HepG2 (cell line): ENCODE measurements around the gene SPRED2. TPM values are rescaled to one million over a fixed set of nuclear protein-coding genes. Genes with fewer than 3 reads are reported as not detected.

ENCODE experiments used
- DBP ChIP-seq: sonication (generic); formaldehyde crosslinking; IDR thresholded peaks from 2 replicates; pipeline ENCODE4 v1.4.0; 2020; ENCODE audit warnings: missing genetic modification reagents; ENCODE audit errors: not compliant biosample characterization
- HCFC1 ChIP-seq: fragments of 150-350 bp; IDR thresholded peaks from 2 replicates; pipeline ENCODE4 v1.6.1; 2014; ENCODE audit warnings: low read depth, low read length
- HOXA9 ChIP-seq: sonication (generic); formaldehyde crosslinking; IDR thresholded peaks from 2 replicates; pipeline ENCODE4 v1.8.1; 2022; ENCODE audit warnings: missing genetic modification reagents, mild to moderate bottlenecking, moderate library complexity, borderline replicate concordance
- JARID2 ChIP-seq: sonication (generic); formaldehyde crosslinking; IDR thresholded peaks from 2 replicates; pipeline ENCODE4 v1.8.1; 2023; ENCODE audit warnings: missing genetic modification reagents, inconsistent platforms; ENCODE audit not compliant: insufficient replicate concordance
- KLF15 ChIP-seq: sonication (generic); formaldehyde crosslinking; IDR thresholded peaks from 2 replicates; pipeline ENCODE4 v1.8.1; 2023; ENCODE audit warnings: borderline replicate concordance, mild to moderate bottlenecking, inconsistent platforms, missing genetic modification reagents, mixed read lengths
- MIER3 ChIP-seq: IDR thresholded peaks from 2 replicates; pipeline ENCODE4 v1.6.1; 2016; ENCODE audit warnings: missing compliant biosample characterization, borderline replicate concordance
- MIXL1 ChIP-seq: IDR thresholded peaks from 2 replicates; pipeline ENCODE4 v1.6.1; 2016
- MLX ChIP-seq: IDR thresholded peaks from 2 replicates; pipeline ENCODE4 v1.6.1; 2016
- NFKBIZ ChIP-seq: IDR thresholded peaks from 2 replicates; pipeline ENCODE4 v1.6.1; 2018; ENCODE audit warnings: missing genetic modification reagents, missing compliant biosample characterization
- RXRB ChIP-seq: IDR thresholded peaks from 2 replicates; pipeline ENCODE4 v1.6.1; 2016; ENCODE audit warnings: borderline replicate concordance, missing genetic modification reagents, missing compliant biosample characterization
- SOX13 ChIP-seq, 3 experiments: fragments of 450-650 bp in 1 of 3; sonication (generic) in 1 of 3; formaldehyde crosslinking in 1 of 3; IDR thresholded peaks in 2 of 3; conservative IDR thresholded peaks in 1 of 3; 2 replicates each; pipeline versions ENCODE4 v1.5.0 to v1.6.1; 2016 to 2020; ENCODE audit warnings: antibody characterized with exemption in 1 of 3, mild to moderate bottlenecking in 1 of 3, missing compliant biosample characterization in 1 of 3, missing genetic modification reagents in 1 of 3, moderate library complexity in 1 of 3
- SP140L ChIP-seq: sonication (generic); formaldehyde crosslinking; IDR thresholded peaks from 2 replicates; pipeline ENCODE4 v1.4.0; 2020; ENCODE audit warnings: missing genetic modification reagents, borderline replicate concordance
- STAG1 ChIP-seq: sonication (generic); formaldehyde crosslinking; IDR thresholded peaks from 2 replicates; pipeline ENCODE4 v1.4.0; 2020; ENCODE audit warnings: missing genetic modification reagents
- TAF15 ChIP-seq: fragments of 200-400 bp; formaldehyde crosslinking; IDR thresholded peaks from one replicate; pipeline ENCODE4 v1.6.1; 2018; ENCODE audit warnings: mild to moderate bottlenecking, low read depth, low read length; ENCODE audit not compliant: poor library complexity, severe bottlenecking
- TARDBP ChIP-seq: sonication (generic); formaldehyde crosslinking; IDR thresholded peaks from 2 replicates; pipeline ENCODE4 v1.8.0; 2022; ENCODE audit warnings: mild to moderate bottlenecking, missing genetic modification reagents
- THRA ChIP-seq: sonication (generic); formaldehyde crosslinking; IDR thresholded peaks from 2 replicates; pipeline ENCODE4 v1.4.0; 2020; ENCODE audit warnings: missing genetic modification reagents, borderline replicate concordance
- ZNF124 ChIP-seq: sonication (generic); formaldehyde crosslinking; IDR thresholded peaks from 2 replicates; pipeline ENCODE4 v1.4.0; 2020; ENCODE audit warnings: missing genetic modification reagents
- ZNF142 ChIP-seq: sonication (generic); formaldehyde crosslinking; IDR thresholded peaks from 2 replicates; pipeline ENCODE4 v1.4.0; 2020; ENCODE audit warnings: missing genetic modification reagents
- ZNF225 ChIP-seq: sonication (generic); formaldehyde crosslinking; IDR thresholded peaks from 2 replicates; pipeline ENCODE4 v1.4.0; 2020; ENCODE audit warnings: mild to moderate bottlenecking, missing genetic modification reagents
- ZNF567 ChIP-seq: sonication (generic); formaldehyde crosslinking; IDR thresholded peaks from 2 replicates; pipeline ENCODE4 v1.8.1; 2023; ENCODE audit warnings: mild to moderate bottlenecking, missing genetic modification reagents, borderline replicate concordance
- polyA plus RNA-seq, 8 experiments: library from polyadenylated mRNA; depleted of rRNA in 3 of 8; stranded (reverse) in 7 of 8; unstranded in 1 of 8; fragments of >200 nt; fragmentation: Illumina TruSeq in 4 of 8; extraction: Trizol in 4 of 8; gene quantifications; 2 replicates each; pipeline versions ENCODE4 v1.2.1 to v1.2.3, GENCODE V29; 2011 to 2016; ENCODE audit warnings: low read depth in 4 of 8, missing spikeins in 1 of 8, mixed read lengths in 1 of 8; ENCODE audit not compliant: insufficient read depth in 1 of 8
- total RNA-seq, 5 experiments: library from RNA; depleted of rRNA; stranded (reverse); fragments of >200 nt; fragmentation: Illumina TruSeq; extraction: Trizol; gene quantifications; 2 replicates each; pipeline ENCODE4 v1.2.3, GENCODE V29; 2016; ENCODE audit warnings: low read depth in 1 of 5

The SPRED2 gene
- total and polyA plus RNA-seq, 2 of the 13 experiments (the other 11 are each of a cell fraction or from before 2014, with no cell fraction given) = 13.0 to 37.0 TPM

- TF ChIP-seq HOXA9 (CRISPR knock-in tag) (no peak), THRA (CRISPR knock-in tag) (peak; percentile 52; the same call in 1 of the 2 replicates), ZNF124 (CRISPR knock-in tag) (no peak), JARID2 (CRISPR knock-in tag) (no peak), MIXL1 (CRISPR knock-in tag) (no peak), KLF15 (no peak), ZNF567 (CRISPR knock-in tag) (no peak), SP140L (CRISPR knock-in tag) (peak; percentile 74; the same call in 1 of the 2 replicates), DBP (no peak), TARDBP (CRISPR knock-in tag) (no peak), RXRB (CRISPR knock-in tag) (peak; percentile 23; the same call in 1 of the 2 replicates), MIER3 (CRISPR knock-in tag) (peak; percentile 38; the same call in 1 of the 2 replicates), ZNF225 (CRISPR knock-in tag) (no peak), HCFC1 (no peak), STAG1 (CRISPR knock-in tag) (peak; percentile 97), SOX13 (IDR thresholded peaks at IDR 0.05) (no peak), SOX13 (CRISPR knock-in tag; conservative IDR thresholded peaks at IDR 0.05 in 1 of 2, IDR thresholded peaks at IDR 0.05 in 1 of 2) (no peak), NFKBIZ (CRISPR knock-in tag) (no peak), ZNF142 (no peak), MLX (CRISPR knock-in tag) (no peak), TAF15 (no peak)
These were observed 167.4 kb downstream of the SPRED2 start (continued) for GRCh38 chr2:65264821-65265670.
